ENCODE results near the gene CLEC2D.
"Not testable (repeated sequence)": the region's sequence is repeated elsewhere in the genome, so short reads cannot be mapped to it uniquely, and the experiment has no call there.

Gene CLEC2D

GRCh38 chr12:9729082-9729481 lies 59.6 kb downstream of the CLEC2D start:
- no peak for DNase-seq (ENCODE audit: low spot score)

- no peak for DNase-seq (ENCODE audit: low spot score)
These were observed 60.5 kb downstream of the CLEC2D start for GRCh38 chr12:9730011-9730410.

- DNase-seq (ENCODE audit: low spot score) = no peak
These were observed 61.1 kb downstream of the CLEC2D start for GRCh38 chr12:9730591-9730990.

GRCh38 chr12:9731393-9731792 lies 61.9 kb downstream of the CLEC2D start:
- no peak for DNase-seq (ENCODE audit: low spot score)

- no peak for DNase-seq (ENCODE audit: low spot score)
These were observed 62.3 kb downstream of the CLEC2D start for GRCh38 chr12:9731797-9732196.

- no peak for DNase-seq (ENCODE audit: low spot score)
These were observed 63.5 kb downstream of the CLEC2D start, which contains the start of gene CLECL1 for GRCh38 chr12:9732921-9733461. Gene CLECL1, minus strand, starts transcription at chr12:9733097.

GRCh38 chr12:9735601-9736000 lies 66.1 kb downstream of the CLEC2D start:
- DNase-seq (ENCODE audit: low spot score) = no peak

GRCh38 chr12:9736936-9737705 lies 67.6 kb downstream of the CLEC2D start:
- DNase-seq (ENCODE audit: low spot score) = no peak

- DNase-seq (ENCODE audit: low spot score) = not testable (repeated sequence)
These were observed 69.4 kb downstream of the CLEC2D start for GRCh38 chr12:9738905-9739304.

GRCh38 chr12:9739404-9740105 lies 70.0 kb downstream of the CLEC2D start:
- DNase-seq (ENCODE audit: low spot score) = not testable (repeated sequence)

- DNase-seq (ENCODE audit: low spot score) = no peak
These were observed 70.7 kb downstream of the CLEC2D start for GRCh38 chr12:9740106-9740750.

GRCh38 chr12:9741726-9742125 lies 72.2 kb downstream of the CLEC2D start:
- peak; percentile 77 for DNase-seq (ENCODE audit: low spot score)

GRCh38 chr12:9742661-9743060 lies 73.1 kb downstream of the CLEC2D start:
- DNase-seq (ENCODE audit: low spot score) = peak; percentile 37

- no peak for DNase-seq (ENCODE audit: low spot score)
These were observed 75.7 kb downstream of the CLEC2D start for GRCh38 chr12:9745199-9745598.

Data from CD4-positive, alpha-beta T cell treated with Interleukin-6 at 100 ng/mL for 8 hours (primary cell).